HG03442 (cell line): Measurements from ENCODE around the gene ANAPC10.

ENCODE experiments used
- ATAC-seq: cut with Tn5 transposase; IDR thresholded peaks from one replicate; pipeline ENCODE4 v1.9.1; 2021; ENCODE audit warnings: mild to moderate bottlenecking, moderate library complexity; ENCODE audit not compliant: unreplicated experiment

Gene ANAPC10

DNA sequence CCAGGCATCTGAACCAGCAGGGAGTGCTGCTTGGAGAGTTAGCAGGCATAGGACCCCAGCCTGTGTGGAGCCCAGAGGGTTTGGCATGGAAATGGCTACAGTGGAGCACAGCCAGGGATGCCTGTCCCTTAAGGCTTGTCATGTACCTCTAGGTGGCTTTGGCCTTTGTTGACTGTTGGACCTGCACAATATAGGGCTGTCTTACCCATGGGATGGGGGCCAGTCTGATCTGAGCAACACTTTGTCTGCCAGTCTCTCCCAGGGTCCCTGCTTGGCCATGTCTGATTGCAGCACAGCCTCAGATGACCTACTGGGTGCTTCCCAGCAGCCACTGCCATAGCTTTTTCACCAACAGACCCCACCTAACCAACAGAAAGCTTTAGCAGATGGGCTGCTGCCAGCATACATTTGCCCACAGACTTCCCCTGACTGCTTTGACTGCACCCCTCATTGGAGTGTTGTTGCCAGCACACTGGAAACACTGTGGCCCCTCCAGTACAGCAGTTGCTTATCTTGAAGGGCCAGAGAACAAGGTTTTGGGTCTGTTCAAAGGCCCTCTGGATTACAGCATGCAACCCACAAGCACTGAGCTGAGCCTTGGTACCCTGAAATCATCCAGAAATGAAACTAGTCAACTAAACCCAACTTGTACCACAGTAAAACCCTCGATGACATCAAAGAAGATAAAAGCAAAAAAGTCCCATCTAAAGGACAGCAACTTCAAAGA lies 22.1 kb downstream of the ANAPC10 start:
- no peak for ATAC-seq

- ATAC-seq: no peak
Measured at GRCh38 chr4:145071560-145071959, 26.4 kb downstream of the ANAPC10 start.

DNA sequence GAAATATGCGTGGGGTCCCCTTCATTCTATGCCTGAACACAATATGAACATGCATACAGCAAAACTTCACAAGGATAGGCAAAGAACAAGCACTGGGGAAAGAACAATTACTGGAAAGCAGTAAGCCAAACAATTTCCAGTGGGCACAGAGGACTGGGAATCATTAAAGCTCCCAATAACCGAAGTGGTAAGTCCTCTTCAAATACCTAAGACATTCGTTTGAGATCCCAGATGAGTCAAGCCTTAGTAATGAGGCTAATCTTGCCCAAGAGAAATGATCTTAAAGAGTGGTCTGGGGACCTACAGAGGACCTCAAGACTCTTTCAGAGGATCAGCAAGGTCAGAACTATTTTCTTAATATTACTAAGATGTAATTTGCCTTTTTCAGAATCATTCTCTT lies 28.6 kb downstream of the ANAPC10 start:
- ATAC-seq: no peak

GRCh38 chr4:145066063-145066501 lies 31.9 kb downstream of the ANAPC10 start:
- ATAC-seq: no peak

GRCh38 chr4:145061318-145061920 lies 36.6 kb downstream of the ANAPC10 start:
- peak; percentile 54 for ATAC-seq

DNA sequence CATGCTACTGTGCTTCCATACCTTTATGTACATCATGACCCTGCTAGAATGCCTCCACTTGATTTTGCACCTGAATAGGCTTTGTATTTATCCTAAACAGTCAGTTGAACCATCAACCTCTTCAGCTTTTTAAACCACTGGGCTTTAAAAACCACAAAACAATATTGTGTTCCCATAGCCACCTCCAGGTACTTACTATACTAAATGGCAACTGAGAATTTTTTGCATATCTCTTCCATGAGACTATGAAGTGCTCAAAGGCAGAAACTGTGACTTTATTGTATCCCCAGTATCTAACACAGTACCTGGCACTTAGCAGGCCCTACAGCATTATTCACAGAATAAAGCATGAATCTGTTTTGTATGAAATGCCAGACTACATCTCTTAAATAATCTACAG lies 39.7 kb downstream of the ANAPC10 start:
- no peak for ATAC-seq

GRCh38 chr4:145056325-145057130 lies 41.5 kb downstream of the ANAPC10 start:
- no peak for ATAC-seq

DNA sequence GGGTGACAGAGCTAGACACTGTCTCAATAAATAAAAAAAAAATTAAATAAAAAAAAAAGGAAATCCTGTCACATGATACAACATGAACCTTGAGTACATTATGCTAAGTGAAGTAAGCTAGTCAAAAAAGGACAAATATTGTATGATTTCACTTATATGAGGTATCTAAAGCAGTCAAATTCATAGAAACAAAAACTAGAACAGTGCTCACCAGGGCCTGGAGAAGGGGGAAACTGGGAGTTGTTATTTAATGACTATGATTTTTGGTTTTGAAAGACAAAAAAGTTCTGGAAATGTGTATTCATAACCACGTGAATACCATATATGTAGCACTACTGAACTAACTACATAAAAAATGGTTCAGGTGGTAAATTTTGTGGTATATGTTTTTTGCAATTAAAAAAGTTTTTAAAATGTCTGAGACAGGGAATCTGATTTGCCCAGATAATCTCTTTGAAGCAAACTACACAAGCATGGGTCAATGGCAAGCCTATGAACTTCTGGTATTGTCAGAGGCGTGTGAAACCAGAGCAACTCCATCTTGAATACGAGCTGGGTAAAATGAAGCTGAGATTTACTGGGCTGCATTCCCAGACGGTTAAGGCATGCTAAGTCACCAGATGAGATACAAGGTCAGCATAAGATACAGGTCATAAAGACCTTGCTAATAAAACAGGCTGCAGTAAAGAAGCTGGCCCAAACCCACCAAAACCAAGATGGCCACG lies 42.3 kb downstream of the ANAPC10 start:
- no peak for ATAC-seq

- no peak for ATAC-seq
Measured at GRCh38 chr4:145049241-145049640, 48.8 kb downstream of the ANAPC10 start.

DNA sequence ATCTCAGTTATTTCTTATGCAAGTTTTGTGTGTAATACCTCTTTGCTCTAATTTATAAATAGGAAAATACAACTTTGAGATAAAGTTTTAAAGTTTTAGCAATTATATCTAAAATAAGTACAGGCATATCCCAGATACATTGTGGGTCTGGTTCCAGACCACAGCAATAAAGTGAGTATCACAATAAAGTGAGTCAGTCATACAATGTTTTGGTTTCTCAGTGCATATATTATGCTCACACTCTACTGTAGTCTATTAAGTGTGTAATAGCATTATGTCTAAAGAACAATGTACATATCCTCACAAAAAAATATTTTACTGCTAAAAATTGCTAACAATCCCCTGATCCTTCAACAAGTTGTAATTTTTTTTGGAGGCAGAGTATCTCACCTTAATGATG lies 49.2 kb downstream of the ANAPC10 start:
- ATAC-seq: no peak

GRCh38 chr4:145047151-145047550 lies 50.8 kb downstream of the ANAPC10 start:
- peak; percentile 69 for ATAC-seq

DNA sequence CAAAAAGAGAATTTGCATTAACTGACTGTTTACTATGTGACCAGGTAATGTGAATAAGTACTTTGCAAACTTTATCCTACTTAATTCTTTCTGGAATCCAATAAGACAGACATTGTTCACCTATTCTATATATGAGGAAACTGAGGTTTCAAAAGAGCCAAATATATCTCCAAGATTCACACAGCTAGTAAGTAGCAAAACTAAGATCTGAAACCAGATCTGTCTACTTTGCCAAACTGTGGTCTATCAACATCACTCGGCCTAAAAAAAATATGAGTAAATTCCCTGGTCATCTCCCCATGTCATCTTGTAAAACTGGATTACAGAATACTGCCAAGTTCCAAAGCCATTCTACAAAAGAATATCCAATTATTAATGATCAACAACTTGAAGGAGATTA lies 52.8 kb downstream of the ANAPC10 start:
- peak; percentile 42 for ATAC-seq

- ATAC-seq: no peak
Measured at GRCh38 chr4:145044341-145044740, 53.7 kb downstream of the ANAPC10 start.

GRCh38 chr4:145043306-145043705 lies 54.7 kb downstream of the ANAPC10 start:
- no peak for ATAC-seq

DNA sequence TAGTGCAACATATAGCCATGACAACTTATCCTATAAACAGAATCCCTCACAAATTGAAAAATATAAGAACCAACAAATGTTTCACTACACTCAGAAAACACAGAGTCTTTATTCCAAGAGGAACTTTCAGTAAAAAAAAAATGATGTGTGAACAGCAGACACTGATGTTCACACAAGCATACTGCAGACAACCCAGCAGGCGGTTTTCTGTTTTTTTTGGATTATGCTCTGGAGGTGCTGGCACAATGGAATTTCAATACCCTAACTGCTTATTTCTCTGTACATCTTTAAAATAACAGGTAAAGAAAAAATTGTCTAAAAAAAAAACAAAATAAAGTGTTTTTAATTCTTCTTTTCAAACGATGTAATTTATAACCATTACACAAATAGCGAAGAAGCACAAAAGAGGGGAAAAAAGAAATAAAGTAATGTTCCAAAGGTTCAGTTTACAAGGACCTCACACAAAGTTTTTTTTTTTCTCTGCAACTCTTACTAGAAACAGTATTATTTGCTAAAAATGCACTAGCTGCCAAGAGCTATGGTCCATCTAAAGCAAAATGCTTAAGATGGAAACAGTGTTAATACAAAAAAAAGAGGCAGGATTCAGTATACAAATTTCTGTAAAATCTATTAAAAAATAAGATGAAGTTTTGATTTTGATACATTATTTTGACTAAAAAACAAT lies 55.3 kb downstream of the ANAPC10 start:
- no peak for ATAC-seq

DNA sequence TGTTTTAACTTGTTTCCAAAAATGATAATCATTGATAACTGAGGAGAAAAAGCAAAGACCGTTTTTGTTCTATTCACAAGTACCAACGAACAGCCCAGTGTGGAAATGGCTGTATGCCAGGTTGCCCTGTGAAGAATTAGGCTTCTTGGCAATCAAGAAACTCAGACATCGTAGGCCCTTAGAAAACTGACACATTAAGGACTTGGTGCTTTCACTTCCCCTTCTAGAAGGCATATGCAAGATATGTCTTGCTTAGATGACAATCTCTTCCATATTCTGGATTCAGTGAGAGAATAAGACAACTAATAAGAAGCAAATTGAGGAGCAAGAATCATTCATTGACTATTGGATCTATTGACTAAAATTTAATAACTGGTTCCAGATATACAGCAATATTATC lies 56.6 kb downstream of the ANAPC10 start:
- ATAC-seq: peak; percentile 97

- no peak for ATAC-seq
Measured at GRCh38 chr4:145035494-145036136, 62.4 kb downstream of the ANAPC10 start.

GRCh38 chr4:145034727-145035211 lies 63.2 kb downstream of the ANAPC10 start:
- no peak for ATAC-seq

DNA sequence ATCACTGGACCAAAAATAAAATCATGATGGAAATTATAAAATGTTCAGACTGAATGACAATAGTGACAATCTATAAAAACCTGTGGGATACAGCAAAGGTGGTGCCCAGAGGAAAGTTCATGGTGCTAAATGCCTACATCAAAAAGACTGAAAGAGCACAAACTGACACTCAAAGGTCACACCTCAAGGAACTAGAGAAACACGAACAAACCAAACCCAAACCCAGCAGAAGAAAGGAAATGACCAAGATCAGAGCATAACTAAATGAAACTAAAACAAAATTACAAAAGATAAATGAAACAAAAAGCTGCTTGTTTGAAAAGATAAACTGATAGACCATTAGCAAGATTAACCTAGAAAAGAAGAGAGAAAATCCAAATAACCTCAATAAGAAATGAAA lies 78.7 kb downstream of the ANAPC10 start:
- ATAC-seq: no peak

- no peak for ATAC-seq
Measured at GRCh38 chr4:145014365-145014764, 83.6 kb downstream of the ANAPC10 start.
